CD4-positive, alpha-beta T cell treated with Interleukin-12 subunit alpha and Interleukin-12 subunit beta, for 1 hour (primary cell): Measurements from ENCODE around the gene EIF4G2.
"Not testable (repeated sequence)": the region's sequence is repeated elsewhere in the genome, so short reads cannot be mapped to it uniquely, and the experiment has no call there.

Source experiments
- DNase-seq: peaks from one replicate; pipeline ENCODE4 v3.0.0-alpha.2; 2020

EIF4G2 gene

DNA sequence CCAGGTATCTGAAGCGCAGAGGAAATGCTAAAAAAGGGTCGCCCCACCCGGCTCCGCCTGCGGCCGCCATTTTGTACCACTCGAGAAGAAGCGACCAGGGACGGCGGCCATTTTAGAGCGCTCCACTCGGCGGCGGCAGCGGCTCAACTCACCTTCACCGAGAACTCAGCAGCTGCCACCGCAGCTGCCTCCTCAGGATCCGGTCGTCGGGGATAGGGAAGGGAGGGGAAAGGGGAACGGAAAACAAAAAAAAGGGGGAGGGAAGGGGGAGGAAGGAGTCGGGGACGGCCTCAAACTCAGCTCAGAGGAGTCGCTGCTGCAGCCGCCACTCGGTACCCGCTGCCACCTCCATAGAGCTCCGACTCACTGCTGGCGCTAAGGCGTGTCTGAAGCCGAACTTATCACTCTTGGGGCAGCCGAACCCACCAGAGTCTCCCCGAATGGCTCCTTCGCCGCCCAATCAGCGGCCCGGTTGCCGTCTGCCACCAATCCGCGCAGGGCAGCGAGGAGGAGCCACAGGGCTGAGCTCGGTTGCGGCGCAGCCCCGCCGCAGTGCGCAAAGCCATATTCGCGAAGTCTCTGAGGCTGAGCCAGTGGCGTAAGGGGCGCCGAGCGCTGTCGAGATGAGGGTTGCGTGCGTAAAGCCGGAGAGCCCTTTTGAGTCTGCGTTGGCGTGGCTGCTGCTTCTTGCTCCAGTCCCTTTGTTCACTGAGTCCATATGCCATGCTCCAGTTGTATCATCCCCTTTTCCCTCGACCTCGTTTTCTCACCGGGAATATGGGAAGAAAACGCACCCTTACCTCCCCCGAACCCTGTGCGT, at the start of gene EIF4G2:
Gene EIF4G2 (minus strand): TSS at position 374 of the 820 bp plus-strand sequence.
- peak; percentile 98 for DNase-seq

DNA sequence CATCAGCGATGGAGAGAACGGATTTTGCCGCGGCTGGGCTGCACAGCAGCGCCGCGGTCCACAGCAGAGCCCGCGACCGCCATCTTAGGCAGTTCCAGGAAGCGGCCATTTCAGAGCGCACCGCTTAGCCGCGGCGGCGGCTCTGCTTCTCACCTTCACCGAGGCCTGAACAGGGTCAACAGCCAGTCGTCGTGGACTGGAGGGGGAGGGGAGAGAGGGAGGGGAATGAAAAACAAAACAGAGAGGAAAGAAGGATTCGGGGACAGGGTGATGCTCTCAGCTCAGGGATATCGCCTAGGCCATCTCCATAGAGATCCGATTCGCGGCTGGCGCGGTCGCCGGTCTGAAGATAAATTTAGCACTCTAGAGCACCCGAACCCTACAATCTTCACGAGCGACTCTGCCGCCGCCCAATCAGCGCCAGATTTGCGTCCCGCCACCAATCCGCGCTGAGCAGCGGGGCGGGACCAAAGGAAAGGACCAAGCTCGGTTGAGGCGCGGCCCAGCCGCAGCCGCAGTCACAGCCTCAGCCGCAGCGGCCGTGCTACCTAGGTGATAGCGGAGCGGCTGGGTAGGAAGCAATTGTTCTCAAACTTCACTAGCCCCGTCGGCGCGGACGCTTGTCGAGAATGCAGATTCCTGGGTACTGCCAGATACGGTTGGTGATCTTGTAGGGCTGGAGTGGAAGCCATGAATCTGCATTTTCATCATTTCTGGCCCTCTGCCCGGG, 49.1 kb upstream of the EIF4G2 start, which contains the start of gene ZBED5:
Gene ZBED5 (minus strand): TSS at position 345 of the 730 bp plus-strand sequence. CDS start 3,108 bp downstream, outside the sequence.
- peak; percentile 97 for DNase-seq

GRCh38 chr11:10857459-10857708, 48.7 kb upstream of the EIF4G2 start:
- no peak for DNase-seq

- peak; percentile 47 for DNase-seq
These were observed 48.1 kb upstream of the EIF4G2 start for GRCh38 chr11:10856689-10857458.

DNA sequence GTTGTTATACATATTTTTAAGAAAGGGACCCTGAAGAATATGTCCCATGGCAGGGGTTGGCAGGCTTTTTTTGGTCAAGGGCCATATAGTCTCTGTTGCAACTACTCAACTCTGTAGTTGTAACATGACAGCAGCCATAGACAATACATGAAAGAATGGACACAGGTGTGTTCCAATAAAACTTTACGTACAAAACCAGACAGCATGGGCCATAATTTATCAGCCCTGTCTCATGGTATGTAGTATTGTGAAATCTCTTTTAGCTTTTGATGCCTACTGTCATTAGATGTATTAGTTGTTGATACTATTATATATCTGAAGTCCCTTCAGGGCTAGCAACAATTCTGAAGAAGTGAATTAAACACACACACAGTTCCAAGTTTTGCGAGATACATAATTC, 46.6 kb upstream of the EIF4G2 start:
- DNase-seq: no peak

- no peak for DNase-seq
These were observed 39.5 kb upstream of the EIF4G2 start for GRCh38 chr11:10847960-10848860.

DNA sequence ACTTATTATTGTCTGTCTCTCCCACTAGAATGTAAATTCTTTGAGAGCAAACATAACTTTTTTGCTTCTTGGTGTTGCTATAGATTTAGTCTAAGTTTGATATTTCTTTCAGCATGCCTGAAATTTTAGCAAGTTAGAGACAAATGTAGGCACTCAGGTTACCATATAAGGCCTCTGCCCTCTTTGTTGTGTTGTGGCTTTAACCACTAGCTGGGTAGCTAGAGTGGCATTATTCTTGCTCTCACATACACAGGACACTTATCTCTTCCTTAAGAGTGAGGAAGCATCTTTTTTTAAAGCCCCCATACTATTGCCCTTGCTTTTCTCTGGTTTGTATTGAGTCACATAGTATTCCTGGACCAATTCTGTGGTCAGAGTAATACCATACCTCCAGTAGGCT, 37.9 kb upstream of the EIF4G2 start:
- DNase-seq: no peak

DNA sequence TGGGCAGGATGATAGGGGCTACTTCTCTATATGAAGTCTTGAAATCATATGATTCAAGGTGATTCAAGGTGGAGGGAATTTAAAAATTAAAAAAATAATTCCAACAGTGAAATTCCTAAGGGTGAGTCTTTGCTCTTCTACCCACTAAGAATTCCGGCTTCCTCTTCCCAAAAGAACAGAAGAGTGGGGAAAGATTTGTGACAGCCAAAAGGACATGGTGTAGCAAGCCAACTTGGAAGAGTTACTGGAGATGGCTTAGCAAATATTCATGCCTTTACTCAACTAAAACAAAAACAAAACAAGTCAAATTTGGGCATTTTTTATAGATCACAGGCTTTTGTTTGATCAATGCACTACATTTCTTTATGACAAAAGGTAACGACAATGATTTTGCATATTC, 36.9 kb upstream of the EIF4G2 start:
- DNase-seq: no peak

GRCh38 chr11:10844796-10845195, 36.1 kb upstream of the EIF4G2 start:
- no peak for DNase-seq

DNA sequence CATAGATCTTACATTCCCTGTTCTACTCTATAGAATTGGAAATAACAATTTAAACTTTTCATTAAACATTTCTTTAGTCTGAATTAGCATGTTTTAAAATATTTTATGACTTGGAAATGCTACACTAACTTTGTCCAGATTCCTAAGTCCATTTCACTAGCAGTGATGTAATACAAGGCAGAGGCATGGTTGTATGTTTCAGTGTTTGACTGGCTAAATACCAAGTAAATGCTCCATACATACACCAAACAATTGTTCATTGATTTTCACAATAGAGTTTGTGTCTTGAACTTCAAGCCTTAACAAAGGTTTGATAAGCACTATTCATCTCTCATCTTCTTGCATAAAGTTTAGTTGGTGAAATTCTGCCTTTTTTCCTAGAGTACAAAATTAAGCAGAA, 35.6 kb upstream of the EIF4G2 start:
- no peak for DNase-seq

DNA sequence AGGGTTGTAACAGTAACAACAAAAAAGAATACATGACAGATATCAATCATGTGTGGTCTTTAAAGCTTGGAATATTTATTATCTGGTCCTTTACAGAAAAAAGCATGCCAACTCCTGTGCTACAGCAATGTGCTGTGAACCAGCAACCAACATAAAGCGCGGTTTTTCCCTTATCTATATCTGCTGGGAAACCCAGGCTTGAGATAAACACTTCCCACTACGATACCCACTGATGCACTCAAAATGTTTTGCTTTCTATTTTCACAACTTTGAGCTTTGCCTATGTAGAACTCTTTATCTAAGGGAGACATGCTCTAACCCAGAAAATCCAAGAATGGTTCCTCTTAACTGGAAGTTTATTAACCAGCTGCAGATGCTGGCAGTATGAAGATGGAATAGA, 30.2 kb upstream of the EIF4G2 start:
- DNase-seq: no peak

GRCh38 chr11:10838083-10838482, 29.4 kb upstream of the EIF4G2 start:
- no peak for DNase-seq

- not testable (repeated sequence) for DNase-seq
These were observed 28.2 kb upstream of the EIF4G2 start for GRCh38 chr11:10836884-10837283.

- DNase-seq: no peak
These were observed 20.4 kb upstream of the EIF4G2 start for GRCh38 chr11:10829139-10829538.

DNA sequence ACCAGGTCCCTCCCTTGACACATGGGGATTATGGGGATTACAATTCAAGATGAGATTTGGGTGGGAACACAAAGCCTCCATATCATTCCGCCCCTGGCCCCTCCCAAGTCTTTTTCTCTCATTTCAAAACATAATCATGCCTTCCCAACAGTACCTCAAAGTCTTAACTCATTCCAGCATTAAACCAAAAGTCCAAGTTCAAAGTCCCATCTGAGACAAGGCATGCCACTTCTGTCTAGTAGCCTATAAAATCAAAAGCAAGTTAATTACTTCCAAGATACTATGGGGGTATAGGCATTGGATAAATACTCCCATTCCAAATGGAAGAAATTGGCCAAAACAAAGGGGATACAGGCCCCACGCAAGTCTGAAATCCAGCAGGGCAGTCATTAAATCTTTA, 19.7 kb upstream of the EIF4G2 start:
- no peak for DNase-seq

DNA sequence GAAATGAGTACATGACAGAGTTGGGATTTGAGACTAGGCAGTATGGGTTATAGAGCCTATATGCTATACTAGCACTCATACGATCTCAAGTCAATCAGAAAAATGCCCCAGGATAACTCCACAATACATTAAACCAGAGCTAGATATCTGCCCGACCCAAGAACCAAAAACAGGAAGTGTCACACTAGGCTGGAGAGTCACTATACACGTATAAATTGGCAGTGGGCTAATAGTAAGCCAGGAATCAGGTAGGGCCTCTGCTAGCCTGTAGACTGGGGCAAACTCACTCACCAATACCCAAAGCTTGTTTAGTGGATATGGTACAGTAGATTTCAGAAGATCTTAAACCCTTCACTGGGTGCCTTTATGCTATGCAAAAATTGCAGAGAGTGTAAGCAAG, 16.2 kb upstream of the EIF4G2 start:
- DNase-seq: no peak

DNA sequence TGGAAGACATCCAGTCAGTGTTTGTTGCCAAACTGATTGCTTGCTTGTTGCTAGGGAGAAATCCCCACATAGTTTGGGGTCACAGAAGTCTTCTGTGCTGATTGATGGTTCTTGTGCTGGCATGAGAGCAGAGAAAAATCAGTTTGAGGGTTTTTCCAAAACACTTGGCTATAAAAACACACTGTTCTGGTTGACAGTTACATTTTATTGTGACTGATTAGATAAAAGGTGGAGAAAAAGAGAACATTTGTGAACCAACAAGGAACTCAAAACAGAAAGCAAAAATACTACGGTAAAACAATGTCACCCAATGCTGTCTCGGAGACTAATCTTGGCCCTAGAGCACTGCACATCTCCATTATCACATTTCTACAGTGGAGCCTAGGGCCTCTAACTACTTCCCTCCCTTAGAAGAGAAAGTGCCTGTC, 14.4 kb upstream of the EIF4G2 start:
- no peak for DNase-seq

DNA sequence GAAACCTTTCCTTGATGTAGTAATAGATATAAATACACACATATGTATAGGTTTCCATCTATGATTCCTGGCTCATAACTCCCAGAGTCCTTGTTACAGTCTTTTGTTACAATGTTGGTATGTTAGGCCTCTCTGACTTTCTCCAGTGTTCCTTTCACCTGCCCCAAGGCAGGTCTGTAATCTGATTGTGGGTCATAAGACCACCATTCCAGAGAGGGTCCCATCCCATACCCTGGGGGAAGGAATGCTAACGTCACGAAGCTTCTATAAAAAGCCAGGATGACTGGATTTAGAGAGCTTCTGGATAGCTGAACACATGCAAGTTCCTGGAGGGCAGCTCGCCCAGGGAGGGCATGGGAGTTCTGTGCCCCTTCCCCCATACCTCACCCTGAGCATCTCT, 13.8 kb upstream of the EIF4G2 start:
- DNase-seq: not testable (repeated sequence)

- DNase-seq: no peak
These were observed 9.9 kb upstream of the EIF4G2 start for GRCh38 chr11:10818594-10818993.

GRCh38 chr11:10813945-10814344, 5.2 kb upstream of the EIF4G2 start:
- DNase-seq: no peak

DNA sequence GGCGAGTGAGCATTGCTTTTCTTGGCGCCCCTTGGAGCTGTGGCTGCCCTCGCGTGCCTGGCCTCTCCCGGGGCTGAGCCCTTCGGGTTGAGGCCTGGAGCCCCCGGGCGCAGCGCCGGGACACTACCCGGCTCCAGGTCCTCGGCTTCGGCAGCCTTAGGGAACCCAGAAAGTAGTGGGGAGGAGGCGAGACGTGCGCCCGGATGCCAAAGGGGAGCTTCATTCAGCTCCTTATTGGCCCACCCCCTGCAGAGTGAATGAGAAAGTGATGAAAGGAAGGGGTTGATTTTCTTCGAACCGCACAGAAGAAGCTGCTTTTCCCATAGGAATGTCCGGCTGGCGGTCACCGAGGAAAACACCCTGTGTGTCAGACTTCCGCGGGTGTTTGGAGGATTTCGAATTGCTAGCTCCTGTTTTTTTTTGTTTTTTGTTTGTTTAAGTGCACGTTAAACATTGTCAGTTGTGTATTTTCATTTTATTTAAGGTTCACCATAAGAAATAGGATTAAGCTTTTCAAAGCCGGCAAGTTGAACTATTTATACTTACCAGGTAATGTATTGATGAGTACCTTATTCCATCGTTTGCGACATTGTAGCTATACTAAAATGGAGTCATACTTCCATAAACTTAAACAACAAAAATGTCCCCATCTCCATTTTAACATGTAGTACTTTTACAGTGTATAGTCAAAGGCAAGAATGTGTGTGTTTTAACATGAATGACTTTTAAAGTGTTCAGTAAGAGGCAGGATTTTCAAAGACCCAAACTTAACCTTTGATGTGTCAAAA, 841 bp upstream of the EIF4G2 start:
- peak; percentile 43 for DNase-seq

- no peak for DNase-seq
These were observed 532 bp downstream of the EIF4G2 start for GRCh38 chr11:10808235-10808552.
